Spinal cord (tissue), 10 donors: ENCODE measurements around the gene BTN2A1. TPM values are rescaled to one million over a fixed set of nuclear protein-coding genes. Genes with fewer than 3 reads are reported as not detected.
A peak's percentile ranks its signal among the peaks of the same experiment; 100 is the strongest.
"Not testable (repeated sequence)": the region's sequence is repeated elsewhere in the genome, so short reads cannot be mapped to it uniquely, and the experiment has no call there.

Experiments used
- DNase-seq, 6 donors: peaks; one replicate each; pipeline versions ENCODE4 v3.0.0 to v3.0.0-alpha.2; 2013 to 2015; ENCODE audit warnings: low spot score in 6 of 6, low read depth in 4 of 6
- H3K27ac ChIP-seq: one replicate; pipeline ENCODE4 v1.5.1; 2013; ENCODE audit warnings: low read depth, low read length, control low read depth
- H3K27me3 ChIP-seq: one replicate; pipeline ENCODE4 v1.6.1; 2013; ENCODE audit warnings: low read length; ENCODE audit not compliant: control insufficient read depth, insufficient read depth
- H3K36me3 ChIP-seq: one replicate; pipeline ENCODE4 v1.6.1; 2013; ENCODE audit warnings: low read length; ENCODE audit not compliant: control insufficient read depth, insufficient read depth
- H3K4me1 ChIP-seq: one replicate; pipeline ENCODE4 v1.6.1; 2013; ENCODE audit warnings: low read length; ENCODE audit not compliant: control insufficient read depth, insufficient read depth
- H3K4me3 ChIP-seq: one replicate; pipeline ENCODE4 v1.5.1; 2013; ENCODE audit warnings: low read depth, low read length, control low read depth
- H3K9me3 ChIP-seq: one replicate; pipeline ENCODE4 v1.6.1; 2013; ENCODE audit warnings: low read length; ENCODE audit not compliant: control insufficient read depth, insufficient read depth
- WGBS: methylation state at CpG from one replicate; pipeline ENCODE4 v1.1.5; 2013; ENCODE audit warnings: missing lambda C conversion rate; ENCODE audit not compliant: insufficient coverage; 5-methylcytosine and 5-hydroxymethylcytosine counted together
- polyA plus RNA-seq, 2 donors: library from polyadenylated mRNA; unstranded; fragments of 120-200 nt; gene quantifications; one replicate each; pipeline ENCODE4 v1.2.1, GENCODE V29; 2013; ENCODE audit not compliant: insufficient read length in 2 of 2
- total RNA-seq, 2 donors: library from RNA; depleted of rRNA in 1 of 2; stranded (reverse); fragments of 120-200 nt in 1 of 2; fragments of >200 nt in 1 of 2; gene quantifications; one replicate each; pipeline versions ENCODE4 v1.2.3 to v1.2.4, GENCODE V29; 2013 to 2014
- donor health status: healthy.

The BTN2A1 gene
- total and polyA plus RNA-seq, 4 donors: 12.3 to 31.4 (median 21.9) TPM

DNA sequence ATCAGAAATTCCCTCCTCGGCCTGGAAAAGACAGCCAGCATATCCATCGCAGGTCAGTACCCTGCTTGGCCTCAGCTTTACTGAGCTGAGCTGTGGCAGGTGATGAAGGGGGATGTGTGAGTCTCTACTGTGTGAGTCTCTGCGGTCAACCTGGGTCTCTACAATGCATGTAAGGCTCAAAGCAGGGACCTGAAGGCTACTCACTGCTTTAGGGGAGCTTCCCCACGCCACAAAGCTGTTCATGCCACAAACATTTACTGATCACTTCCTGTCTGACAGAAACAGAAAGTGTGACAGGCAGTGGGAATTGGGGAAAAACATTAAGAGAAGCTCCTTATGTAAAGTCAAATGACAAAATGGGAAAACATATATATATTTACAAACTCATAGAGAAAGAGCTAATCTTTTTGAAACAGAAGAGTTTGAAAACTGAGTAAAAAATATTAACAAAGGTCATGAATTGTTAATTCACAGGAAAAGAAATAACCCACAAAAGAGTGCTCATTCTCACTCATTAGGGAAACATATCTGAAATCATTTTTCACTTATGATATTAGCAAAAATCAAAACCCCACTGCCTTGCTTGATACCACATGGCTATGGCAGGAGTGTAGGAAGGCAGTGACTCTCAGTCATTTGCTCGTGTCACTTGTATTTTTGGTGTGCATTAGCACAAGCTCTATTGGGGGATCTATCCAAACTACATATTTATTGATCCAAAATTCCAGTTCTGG, 11.7 kb upstream of the BTN2A1 start:
- Histone ChIP-seq H3K4me3 (no peak overlapping the region), H3K4me1 (no peaks in the 10 kb centered on the region), H3K27ac (no peak overlapping the region), H3K36me3 (no peaks in the 10 kb centered on the region), H3K9me3 (no peaks in the 10 kb centered on the region), H3K27me3 (no peaks in the 10 kb centered on the region)
- WGBS: 80% methylated on average over 1 of the region's 5 CpGs
- no peak for DNase-seq

DNA sequence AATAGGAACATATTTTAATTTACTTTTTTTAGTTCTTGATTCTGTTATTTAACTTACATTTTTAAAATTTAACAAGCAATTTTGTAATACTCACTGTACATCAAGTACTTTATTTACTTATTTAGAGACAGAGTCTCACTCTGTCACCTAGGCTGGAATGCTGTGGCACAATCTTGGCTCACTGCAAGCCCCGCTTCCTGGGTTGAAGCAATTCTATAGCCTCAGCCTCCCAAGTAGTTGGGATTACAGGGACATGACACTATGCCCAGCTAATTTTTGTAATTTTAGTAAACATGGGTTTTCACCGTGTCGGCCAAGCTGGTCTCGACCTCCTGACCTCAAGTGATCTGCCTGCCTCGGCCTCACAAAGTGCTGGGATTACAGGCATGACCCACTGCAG, 10.5 kb upstream of the BTN2A1 start:
- no peaks in the 10 kb centered on the region for H3K36me3 ChIP-seq
- H3K27ac ChIP-seq: no peak overlapping the region
- no peaks in the 10 kb centered on the region for H3K9me3 ChIP-seq
- 90% methylated on average over 4 of the region's 5 CpGs for WGBS
- H3K4me3 ChIP-seq: no peak overlapping the region
- no peak for DNase-seq
- no peaks in the 10 kb centered on the region for H3K4me1 ChIP-seq
- H3K27me3 ChIP-seq: no peaks in the 10 kb centered on the region

DNA sequence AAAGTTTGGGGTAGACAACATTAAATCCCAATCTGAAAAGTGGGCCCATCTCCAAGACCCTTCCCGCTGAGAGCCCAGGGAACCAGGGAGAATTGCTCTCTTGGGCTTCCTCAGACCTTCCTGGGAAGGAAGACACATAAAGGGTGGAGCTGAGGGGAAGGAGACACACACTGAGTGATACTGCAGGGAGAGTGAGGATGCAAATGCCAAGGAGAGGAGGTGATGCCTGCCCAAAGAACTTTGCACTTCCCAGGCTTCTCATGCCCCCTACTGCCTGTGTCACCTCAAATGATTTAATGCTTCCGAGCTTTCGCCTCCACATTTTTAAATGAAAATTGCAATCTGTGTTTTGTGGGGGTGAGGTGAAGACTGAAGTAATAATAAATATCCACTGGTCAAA, 7.5 kb upstream of the BTN2A1 start:
- Histone ChIP-seq H3K9me3 (no peaks in the 10 kb centered on the region), H3K27ac (no peak overlapping the region), H3K4me3 (no peak overlapping the region), H3K36me3 (no peaks in the 10 kb centered on the region), H3K27me3 (no peaks in the 10 kb centered on the region), H3K4me1 (no peaks in the 10 kb centered on the region)
- no peak for DNase-seq
- no CpG with 5 or more reads among the region's 3 CpGs for whole genome bisulfite sequencing

DNA sequence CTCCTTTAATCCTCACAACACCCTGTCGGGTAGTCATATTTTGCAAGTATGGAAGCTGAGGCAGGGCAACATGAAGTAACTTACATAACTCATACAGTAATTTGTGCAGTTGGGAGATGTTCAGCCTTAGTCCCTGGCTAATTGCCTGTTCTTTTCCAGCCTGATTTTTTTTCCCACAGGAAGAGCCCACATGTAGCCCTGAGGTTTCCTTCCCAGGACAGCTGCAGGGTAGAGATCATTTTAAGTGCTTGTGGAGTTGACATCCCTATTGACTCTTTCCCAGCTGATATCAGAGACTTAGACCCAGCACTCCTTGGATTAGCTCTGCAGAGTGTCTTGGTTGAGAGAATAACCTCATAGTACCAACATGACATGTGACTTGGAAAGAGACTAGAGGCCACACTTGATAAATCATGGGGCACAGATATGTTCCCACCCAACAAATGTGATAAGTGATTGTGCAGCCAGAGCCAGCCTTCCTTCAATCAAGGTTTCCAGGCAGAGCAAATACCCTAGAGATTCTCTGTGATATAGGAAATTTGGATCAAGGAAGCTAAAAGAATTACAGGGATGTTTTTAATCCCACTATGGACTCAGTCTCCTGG, 5.0 kb upstream of the BTN2A1 start:
- Histone ChIP-seq H3K36me3 (no peaks in the 10 kb centered on the region), H3K4me3 (no peak overlapping the region), H3K27ac (no peak overlapping the region), H3K9me3 (no peaks in the 10 kb centered on the region), H3K27me3 (no peaks in the 10 kb centered on the region), H3K4me1 (peaks cover 5% of the 10 kb centered on the region)
- DNase-seq: no peak
- no CpG with 5 or more reads among the region's 1 CpG for WGBS

DNA sequence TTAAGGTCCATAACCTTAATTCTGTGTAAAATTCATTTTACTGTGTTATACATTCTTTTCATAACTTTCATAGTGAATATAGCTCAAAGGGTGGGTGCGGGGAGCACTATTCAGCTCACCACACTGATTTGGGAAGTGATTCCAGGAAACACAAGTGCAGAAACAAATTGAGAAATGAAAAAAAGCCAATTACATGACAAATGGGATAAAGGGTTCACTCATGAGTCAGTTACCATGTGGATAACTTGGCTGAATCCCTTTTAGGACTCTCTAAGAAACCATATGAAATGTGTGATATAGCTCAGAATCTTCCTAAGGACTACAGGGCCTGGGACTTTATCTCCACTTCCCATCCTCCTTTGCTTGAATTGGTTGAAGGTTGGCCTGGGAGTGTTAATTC, 3.1 kb upstream of the BTN2A1 start:
- Histone ChIP-seq H3K36me3 (peaks cover 3% of the 10 kb centered on the region), H3K9me3 (no peaks in the 10 kb centered on the region), H3K4me1 (peaks cover 11% of the 10 kb centered on the region), H3K27me3 (no peaks in the 10 kb centered on the region), H3K27ac (no peak overlapping the region), H3K4me3 (no peak overlapping the region)
- no CpG with 5 or more reads among the region's 1 CpG for WGBS
- no peak for DNase-seq

DNA sequence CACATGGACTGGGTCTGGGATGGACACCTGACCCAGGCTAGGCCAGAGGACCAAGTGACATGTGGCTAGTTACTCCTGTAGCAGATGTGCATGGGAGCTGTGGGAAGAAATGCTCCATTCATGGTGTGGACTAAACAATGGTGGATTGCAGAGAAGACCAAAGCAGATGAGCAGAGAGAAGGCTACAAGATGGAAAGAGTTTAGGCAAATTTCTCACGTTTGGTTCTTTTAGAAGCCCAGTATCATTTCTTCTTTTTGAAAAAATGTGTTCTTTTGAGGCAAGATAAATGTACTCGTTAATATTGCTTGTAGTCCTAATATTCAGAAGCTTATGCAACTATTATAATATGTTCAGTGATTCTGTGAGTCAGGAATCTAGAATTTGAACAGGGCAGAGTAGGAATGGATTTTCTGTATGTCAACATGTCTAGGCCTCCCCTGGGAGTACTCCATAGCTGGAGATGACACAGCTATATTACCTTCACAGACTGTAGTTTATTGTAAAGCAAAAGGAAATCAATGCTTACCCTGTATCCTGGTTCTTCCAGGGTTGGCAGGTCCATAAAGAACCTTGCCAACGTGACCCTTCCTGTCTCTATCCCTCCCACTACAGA, 2.3 kb upstream of the BTN2A1 start:
- Histone ChIP-seq H3K27me3 (no peaks in the 10 kb centered on the region), H3K9me3 (no peaks in the 10 kb centered on the region), H3K27ac (no peak overlapping the region), H3K4me3 (no peak overlapping the region), H3K36me3 (peaks cover 6% of the 10 kb centered on the region), H3K4me1 (peaks cover 18% of the 10 kb centered on the region)
- no peak for DNase-seq
- WGBS: 100% methylated on average over 2 of the region's 3 CpGs

DNA sequence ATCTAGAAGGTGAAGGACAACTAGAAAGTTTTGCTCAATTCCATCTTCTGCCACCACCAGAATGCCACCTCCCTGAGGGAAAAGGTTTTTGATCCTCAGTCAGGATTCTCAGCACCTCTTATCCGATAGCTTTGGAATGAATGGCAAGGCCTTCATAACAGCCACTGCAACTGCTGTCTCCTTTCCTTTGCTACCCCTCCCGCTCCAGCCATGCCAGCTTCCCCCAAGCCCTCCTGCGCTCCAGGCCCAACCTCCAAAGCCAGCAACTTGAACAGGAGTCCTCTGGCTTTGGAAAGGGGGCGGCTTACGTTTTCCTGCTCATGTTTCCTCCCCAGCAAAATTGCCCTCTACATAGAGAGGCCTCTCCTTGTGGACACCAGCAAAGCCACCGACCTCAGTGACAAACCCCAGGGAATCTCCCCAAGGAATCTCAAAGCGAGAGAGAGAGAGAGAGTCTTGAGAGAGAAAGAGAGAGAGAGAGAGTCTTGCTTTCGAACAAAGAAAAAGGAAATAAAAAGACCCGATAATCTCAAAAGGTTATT, 420 bp upstream of the BTN2A1 start:
- no peaks in the 10 kb centered on the region for H3K9me3 ChIP-seq
- H3K27ac ChIP-seq: peak overlapping the region; percentile 96
- H3K4me3 ChIP-seq: peak overlapping the region; percentile 94
- peaks cover 21% of the 10 kb centered on the region for H3K4me1 ChIP-seq
- 17% methylated on average over 6 of the region's 9 CpGs for WGBS
- no peak for DNase-seq
- no peaks in the 10 kb centered on the region for H3K27me3 ChIP-seq
- peaks cover 10% of the 10 kb centered on the region for H3K36me3 ChIP-seq

DNA sequence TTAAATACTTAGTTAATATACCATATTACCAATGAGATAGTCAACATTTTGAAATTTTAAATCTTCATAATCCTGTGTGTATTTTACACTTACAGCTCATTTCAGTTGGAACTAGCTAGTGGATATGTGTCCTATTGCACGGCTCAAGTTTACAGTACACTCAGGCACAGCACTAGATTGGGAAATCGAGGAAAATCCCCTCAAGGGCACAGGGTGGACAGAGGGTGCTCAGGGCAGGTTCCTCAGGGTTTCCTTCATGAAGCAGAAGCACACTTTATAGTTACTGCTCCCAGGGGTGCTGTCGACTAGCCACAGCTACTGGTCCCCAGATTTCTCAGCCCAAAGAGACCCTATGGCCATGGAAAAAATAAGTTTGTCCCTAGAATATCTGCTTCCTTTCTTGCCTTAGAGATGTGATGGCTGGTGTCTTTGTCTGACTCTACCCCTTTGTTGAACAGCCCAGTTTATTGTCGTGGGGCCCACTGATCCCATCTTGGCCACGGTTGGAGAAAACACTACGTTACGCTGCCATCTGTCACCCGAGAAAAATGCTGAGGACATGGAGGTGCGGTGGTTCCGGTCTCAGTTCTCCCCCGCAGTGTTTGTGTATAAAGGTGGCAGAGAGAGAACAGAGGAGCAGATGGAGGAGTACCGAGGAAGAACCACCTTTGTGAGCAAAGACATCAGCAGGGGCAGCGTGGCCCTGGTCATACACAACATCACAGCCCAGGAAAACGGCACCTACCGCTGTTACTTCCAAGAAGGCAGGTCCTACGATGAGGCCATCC, 1.5 kb downstream of the BTN2A1 start:
- H3K27me3 ChIP-seq: no peaks in the 10 kb centered on the region
- WGBS: 70% methylated on average over 8 of the region's 16 CpGs
- peaks cover 24% of the 10 kb centered on the region for H3K36me3 ChIP-seq
- no peak for DNase-seq
- no peak overlapping the region for H3K4me3 ChIP-seq
- H3K4me1 ChIP-seq: peaks cover 21% of the 10 kb centered on the region
- H3K9me3 ChIP-seq: no peaks in the 10 kb centered on the region
- no peak overlapping the region for H3K27ac ChIP-seq

DNA sequence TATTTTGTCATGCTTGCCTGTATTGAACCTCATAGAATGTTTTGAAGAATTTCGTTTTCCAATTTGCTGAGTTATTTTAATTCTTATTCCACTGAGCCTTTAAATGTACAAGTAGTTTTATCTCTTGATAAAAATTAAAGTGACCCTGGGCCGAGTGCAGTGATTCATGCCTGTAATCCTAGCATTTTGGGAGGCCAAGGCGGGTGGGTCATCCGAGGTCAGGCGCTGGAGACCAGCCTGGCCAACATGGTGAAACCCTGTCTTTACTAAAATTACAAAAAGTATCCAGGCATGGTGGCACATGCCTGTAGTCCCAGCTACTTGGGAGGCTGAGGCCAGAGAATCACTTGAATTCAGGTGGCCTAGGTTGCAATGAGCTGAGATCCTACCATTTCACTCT, 3.6 kb downstream of the BTN2A1 start:
- not testable (repeated sequence) for DNase-seq, H3K27me3 ChIP-seq, H3K27ac ChIP-seq, H3K9me3 ChIP-seq, H3K4me3 ChIP-seq
- Histone ChIP-seq H3K4me1 (peaks cover 21% of the 10 kb centered on the region), H3K36me3 (peaks cover 37% of the 10 kb centered on the region)
- 82% methylated on average over 4 of the region's 5 CpGs for WGBS
